ENCODE results near the gene HCK.
A peak's percentile ranks its signal among the peaks of the same experiment; 100 is the strongest.
"Not testable (repeated sequence)": the region's sequence is repeated elsewhere in the genome, so short reads cannot be mapped to it uniquely, and the experiment has no call there.

HCK gene

GRCh38 chr20:32109392-32110172 is 57.5 kb downstream of the HCK start, which contains the start of gene TM9SF4:
TM9SF4 (plus strand) TSS chr20:32109714; CDS start chr20:32109741, 27 bp downstream.
- DNase-seq, result peak; percentile 99

GRCh38 chr20:32110173-32110704 is 58.2 kb downstream of the HCK start:
- DNase-seq, result no peak

- no peak for DNase-seq
These were observed 58.7 kb downstream of the HCK start for GRCh38 chr20:32110727-32111126.

DNA sequence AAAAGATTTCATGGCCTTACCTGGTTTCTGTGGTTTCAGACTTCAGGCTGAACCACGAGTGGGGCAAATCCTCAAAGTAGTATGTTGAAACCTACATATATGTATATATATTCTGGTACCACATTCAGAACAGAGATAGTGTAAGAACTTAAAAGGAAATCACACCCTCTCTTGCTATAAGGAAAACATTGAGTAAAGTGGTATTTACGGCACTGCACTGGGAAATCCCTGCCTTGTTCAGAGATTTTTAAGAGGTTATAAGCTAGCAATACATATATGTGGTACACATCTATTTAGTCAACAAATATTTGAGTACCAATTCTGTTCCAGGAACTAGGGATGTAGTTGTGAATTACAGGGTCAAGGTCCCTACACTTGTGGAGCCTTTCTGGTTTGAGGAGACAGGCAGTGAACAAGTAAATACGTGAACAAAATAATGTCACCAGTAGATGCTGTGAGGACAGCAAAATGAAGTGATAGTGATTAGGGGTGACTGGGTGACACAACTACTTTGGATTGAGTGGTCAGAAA is 59.2 kb downstream of the HCK start:
- DNase-seq, result no peak

- DNase-seq, result no peak
These were observed 59.7 kb downstream of the HCK start for GRCh38 chr20:32111753-32112152.

DNA sequence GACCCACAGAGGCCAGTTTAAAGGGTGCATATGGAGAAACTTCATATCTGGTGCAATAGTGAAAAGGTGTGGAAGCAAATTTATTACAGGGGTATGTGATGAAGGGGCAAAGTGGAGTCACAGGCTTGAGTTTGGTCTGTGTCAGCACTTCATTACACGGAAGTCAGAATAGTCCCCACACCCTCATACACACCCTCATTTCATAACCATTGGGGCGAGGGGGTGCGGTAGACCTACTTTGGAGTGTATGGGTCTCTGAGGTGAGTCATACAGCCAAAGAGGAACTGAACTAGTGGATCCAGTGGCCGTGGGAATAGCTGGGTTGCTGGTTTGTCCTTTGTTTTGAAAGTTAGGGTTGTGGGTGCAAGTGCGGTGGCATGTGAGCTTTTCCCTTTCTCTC is 60.8 kb downstream of the HCK start:
- DNase-seq, result no peak

DNA sequence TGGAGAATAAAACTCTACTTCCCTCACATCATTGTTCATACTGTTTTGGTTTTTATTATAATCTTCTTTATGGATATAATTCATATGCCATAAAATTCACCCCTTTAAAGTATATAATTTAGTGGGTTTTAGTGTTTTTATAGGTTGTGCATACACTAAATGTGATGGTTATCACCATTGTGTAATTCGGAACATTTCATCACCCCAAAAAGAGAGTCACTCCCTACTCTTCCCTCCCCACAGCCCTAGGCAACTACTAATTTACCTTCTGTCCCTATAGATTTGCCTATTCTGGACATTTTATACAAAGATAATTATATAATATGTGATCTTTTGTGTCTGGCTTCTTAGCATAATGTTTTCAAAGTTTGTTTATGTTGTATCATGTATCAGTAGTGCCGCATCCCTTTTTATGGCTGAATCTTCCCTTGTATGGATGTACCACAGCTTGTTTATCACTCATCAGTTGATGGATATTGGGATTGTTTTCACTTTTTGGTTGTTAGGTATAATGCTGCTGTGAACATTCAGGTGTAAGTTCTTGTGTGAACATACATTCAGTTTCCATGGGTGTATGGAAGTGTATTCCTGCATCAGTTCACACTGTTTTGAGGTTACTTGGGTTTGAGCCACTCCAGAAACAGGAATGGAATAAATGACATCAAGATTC is 61.7 kb downstream of the HCK start:
- DNase-seq, result no peak

DNA sequence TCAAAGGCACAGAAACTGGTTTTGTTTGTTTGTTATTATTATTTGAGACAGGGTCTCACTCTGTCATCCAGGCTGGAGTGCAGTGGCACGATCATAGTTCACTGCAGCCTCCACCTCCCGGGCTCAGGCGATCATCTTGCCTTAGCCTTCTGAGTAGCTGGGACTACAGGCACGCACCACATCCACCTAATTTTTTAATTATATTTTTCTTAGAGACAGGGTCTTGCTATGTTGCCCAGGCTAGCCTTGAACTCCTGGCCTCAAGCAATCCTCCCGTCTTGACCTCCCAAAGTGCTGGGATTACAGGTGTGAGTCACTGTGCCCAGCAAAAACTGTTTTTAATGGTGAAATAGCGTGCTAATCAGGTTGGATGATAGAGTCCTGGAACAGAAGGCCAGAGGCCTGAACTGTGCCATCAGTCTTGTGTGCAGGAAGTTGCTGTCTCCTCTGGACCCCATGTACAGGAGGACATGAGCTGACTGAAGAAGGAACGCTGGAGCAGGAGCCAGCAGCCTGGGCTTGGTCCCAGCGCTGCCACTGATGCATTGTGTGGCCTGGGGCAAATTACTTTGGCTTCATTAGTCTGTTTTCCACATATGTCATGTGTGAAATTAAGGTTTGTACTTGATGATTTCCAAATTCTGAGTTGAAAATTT is 62.4 kb downstream of the HCK start:
- DNase-seq, result no peak

GRCh38 chr20:32115211-32115767 is 63.2 kb downstream of the HCK start:
- no peak for DNase-seq

DNA sequence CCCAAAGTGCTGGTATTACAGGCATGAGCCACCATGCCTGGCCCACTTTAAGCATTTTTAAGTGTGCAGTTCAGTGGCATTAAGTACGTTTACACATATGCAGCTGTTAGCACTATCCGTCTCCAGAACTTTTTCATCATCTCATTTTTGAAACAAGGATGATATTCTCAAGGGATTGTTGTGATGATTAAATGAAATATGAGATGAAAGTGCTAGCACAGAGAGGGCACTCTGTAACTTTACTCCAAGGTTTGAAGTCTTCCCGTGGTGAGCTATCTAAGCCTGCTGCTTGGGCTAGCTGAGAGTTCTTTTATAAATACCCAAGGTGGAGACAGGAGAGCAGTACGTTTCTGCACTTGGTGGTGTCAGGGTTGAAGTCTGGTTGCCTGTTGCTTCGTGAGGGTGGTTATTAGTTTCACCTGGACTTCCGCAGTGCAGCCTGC is 64.1 kb downstream of the HCK start:
- no peak for DNase-seq

- not testable (repeated sequence) for DNase-seq
These were observed 64.8 kb downstream of the HCK start for GRCh38 chr20:32116796-32117195.

DNA sequence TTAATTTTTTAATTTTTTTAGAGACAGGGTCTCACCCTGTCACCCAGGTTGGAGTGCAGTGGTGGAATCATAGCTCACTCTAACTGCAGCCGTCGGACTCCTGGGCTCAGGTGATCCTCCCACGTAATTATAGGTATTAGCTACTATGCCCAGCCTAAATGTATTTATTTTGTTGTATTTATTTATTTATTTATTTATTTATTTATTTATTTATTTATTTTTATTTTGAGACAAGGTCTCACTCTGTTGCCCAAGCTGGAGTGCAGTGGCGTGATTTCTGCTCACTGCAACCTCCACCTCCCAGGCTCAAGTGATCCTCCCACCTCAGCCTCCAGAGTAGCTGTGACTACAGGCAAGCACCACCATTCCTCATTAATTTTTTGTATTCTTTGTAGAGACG is 66.4 kb downstream of the HCK start:
- not testable (repeated sequence) for DNase-seq

DNA sequence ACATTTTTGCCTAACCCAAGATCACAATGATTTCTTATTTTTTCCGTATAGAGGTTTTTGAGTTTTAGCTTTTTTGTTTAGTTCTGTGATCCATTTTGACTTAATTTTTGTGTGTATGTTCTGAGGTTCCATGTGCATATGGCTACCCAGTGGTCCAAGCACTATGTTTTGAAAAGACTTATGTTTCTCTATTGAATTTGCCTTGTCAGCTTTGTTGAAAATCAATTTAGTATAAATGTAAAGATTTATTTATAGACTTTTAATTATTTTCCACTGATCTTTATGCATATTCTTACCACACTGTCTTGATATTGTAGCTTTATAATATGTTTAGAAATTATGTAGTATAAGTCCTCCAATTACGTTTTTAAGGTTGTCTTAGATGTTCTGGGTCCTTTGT is 67.7 kb downstream of the HCK start:
- DNase-seq, result no peak

- DNase-seq, result not testable (repeated sequence)
These were observed 69.9 kb downstream of the HCK start for GRCh38 chr20:32121908-32122307.

- DNase-seq, result no peak
These were observed 71.0 kb downstream of the HCK start for GRCh38 chr20:32123088-32123487.

DNA sequence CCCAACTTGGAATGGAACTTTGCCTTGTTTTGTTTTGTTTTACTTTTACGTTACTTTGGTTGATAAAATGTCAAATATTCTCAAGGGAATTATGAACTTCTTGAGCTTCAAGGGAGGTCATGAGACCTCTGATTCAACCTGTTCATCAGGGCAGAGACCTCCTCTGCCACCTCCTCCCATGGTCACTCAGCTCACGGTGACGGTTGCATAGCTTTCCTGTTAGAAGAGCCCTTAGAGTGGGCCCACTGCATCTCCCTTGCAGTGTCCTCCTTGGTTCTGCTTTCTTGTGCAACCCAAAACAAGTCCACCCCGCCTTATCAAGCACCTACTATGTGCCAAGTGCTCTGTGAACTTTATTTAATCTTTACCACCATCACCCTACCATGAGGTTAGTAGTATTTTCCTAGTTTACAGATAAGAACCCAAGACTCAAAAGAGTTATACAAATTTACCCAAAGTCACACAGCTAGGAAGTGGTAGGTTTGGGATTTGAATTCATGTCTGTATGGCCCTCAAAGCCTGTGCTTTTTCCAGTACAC is 72.9 kb downstream of the HCK start:
- DNase-seq, result no peak

DNA sequence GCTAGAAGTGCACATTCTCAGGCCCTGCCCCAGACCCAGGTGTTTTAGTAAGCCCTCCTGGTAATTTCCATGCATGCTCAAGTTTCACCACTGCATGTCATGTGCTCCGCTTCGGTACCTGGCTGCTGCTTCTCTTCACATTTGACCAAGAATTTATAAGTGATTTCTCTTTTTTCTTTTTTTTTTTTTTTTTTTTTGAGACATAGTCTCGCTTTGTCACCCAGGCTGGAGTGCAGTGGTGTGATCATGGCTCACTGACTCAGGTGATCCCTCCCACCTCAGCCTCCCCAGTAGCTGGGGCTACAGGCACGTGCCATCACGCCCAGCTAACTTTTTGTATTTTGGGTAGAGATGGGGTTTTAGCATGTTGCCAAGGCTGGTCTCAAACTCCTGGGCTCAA is 73.5 kb downstream of the HCK start:
- no peak for DNase-seq

- no peak for DNase-seq
These were observed 74.9 kb downstream of the HCK start for GRCh38 chr20:32126919-32127318.

DNA sequence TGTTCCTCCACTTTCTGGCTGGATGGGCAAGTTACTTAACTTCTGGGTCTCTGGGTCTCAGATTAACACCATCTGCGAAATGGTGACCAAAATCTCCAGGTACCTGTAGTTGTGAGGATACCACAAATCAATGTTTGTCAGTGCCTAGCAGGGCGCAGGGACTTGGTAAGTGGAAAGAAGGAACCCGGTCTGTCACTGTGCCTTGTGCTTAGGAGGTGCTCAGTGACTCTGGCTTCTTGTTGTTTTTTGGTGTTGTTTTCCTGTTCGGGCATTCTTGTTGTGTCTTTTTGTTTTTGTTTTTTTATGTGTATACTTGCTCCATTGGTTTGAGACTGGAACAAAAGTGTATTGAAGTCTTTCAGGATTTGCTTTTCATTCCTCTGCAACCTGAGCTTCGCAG is 75.3 kb downstream of the HCK start:
- no peak for DNase-seq

- no peak for DNase-seq
These were observed 76.1 kb downstream of the HCK start for GRCh38 chr20:32128167-32128566.

DNA sequence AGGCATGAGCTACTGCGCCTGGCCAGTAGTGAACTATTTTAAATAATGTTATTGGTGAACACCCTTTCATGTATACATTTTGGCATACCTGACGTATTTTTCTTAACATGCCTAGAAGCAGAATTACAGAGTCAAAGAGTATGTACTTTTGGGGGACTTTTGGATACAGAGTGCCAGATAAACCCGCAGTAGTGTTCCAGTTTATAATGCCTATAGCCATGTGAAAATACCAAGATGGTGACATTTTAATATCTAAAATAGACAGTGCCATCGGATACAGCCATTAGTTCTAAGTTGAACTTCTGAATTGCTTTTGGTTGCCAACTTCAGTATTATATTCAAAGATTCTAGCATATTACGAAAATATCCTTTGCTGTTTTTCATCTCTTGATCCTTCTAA is 77.8 kb downstream of the HCK start:
- DNase-seq, result no peak

DNA sequence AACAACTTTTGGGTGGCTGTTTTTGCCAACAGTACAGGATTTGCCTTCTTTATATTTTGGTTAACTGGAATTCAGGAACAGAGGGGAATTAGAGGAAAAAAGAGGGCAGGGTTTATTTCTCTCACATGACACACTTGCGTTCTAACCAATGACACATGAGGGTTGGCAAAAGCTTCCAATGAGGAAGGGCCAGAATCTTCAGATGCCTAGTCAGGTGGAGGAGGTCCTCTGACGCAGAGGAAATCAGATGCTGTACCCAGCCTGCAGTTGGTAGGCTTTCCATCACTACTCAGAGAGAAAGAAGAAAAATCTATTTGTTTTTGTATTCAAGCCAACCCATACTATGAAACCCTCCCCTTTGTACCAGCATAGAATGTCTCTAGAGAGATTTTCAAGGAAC is 78.3 kb downstream of the HCK start:
- no peak for DNase-seq

DNA sequence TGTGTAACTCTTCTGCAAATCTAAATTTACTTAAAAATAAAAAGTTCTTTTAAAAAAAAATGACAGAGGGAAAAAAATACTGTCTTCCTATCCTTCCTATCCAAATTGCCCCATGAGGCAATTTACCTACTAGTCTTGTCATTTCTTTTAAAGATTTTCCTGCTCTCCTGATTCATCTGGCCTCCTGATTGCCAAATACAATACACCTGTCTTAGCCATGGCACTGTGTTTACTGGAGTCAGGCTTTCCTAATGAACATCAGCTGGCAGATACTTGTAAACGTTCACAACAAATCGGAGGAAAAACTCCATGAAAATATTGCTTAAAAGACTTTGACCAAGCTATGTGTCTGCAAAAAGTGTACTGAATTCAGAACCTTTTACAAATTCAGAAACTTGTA is 78.9 kb downstream of the HCK start:
- no peak for DNase-seq

Data from eye (tissue), 1 donor.